Effector memory CD4-positive, alpha-beta T cell (primary cell): Measurements from ENCODE around the gene ASCC3.
"Not testable (repeated sequence)": the region's sequence is repeated elsewhere in the genome, so short reads cannot be mapped to it uniquely, and the experiment has no call there.

Experiments used
- DNase-seq, 3 donors: peaks; one replicate each; pipeline ENCODE4 v3.0.0-alpha.2; 2020
- H3K27ac ChIP-seq: 2 replicates; pipeline ENCODE4 v1.7.0; 2013; ENCODE audit warnings: mild to moderate bottlenecking, low read length, moderate library complexity; ENCODE audit not compliant: insufficient read depth, poor library complexity, severe bottlenecking
- H3K27me3 ChIP-seq: replicated peaks from 2 replicates; pipeline ENCODE4 v1.7.0; 2013; ENCODE audit warnings: mild to moderate bottlenecking, low read length; ENCODE audit not compliant: insufficient read depth, control insufficient read depth, poor library complexity, severe bottlenecking
- H3K36me3 ChIP-seq: 2 replicates; pipeline ENCODE4 v1.7.0; 2013; ENCODE audit warnings: mild to moderate bottlenecking, low read length, moderate library complexity; ENCODE audit not compliant: control insufficient read depth, insufficient read depth
- H3K4me1 ChIP-seq: 2 replicates; pipeline ENCODE4 v1.7.0; 2013; ENCODE audit warnings: low read length, mild to moderate bottlenecking; ENCODE audit not compliant: control insufficient read depth, insufficient read depth, poor library complexity, severe bottlenecking
- H3K4me3 ChIP-seq: 2 replicates; pipeline ENCODE4 v1.7.0; 2013; ENCODE audit warnings: low read length, low read depth, mild to moderate bottlenecking; ENCODE audit not compliant: insufficient read depth, poor library complexity, severe bottlenecking
- H3K9me3 ChIP-seq: 2 replicates; pipeline ENCODE4 v1.7.0; 2013; ENCODE audit warnings: mild to moderate bottlenecking, low read length, moderate library complexity; ENCODE audit not compliant: control insufficient read depth

ASCC3 gene

DNA sequence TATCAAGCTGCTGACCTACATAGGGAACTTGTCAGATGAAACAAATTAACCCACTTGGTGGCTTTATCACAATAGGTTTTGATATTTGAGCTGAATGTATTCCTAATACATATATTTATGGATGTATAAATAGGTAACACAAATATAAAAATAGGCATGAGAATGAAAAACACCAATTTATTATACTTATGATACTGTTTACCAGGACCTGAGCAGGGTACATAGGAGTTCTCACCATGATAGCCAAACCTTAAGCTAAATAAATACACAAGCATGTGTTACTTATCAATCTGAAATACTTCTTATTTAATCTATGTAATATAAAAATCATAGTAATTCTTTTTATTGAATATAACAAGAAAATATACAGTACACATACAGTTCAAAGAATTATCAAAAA, 25.0 kb downstream of the ASCC3 start:
- H3K4me3 ChIP-seq = no peak overlapping the region
- H3K27me3 ChIP-seq = no peaks in the 10 kb centered on the region
- peaks cover 12% of the 10 kb centered on the region for H3K36me3 ChIP-seq

DNA sequence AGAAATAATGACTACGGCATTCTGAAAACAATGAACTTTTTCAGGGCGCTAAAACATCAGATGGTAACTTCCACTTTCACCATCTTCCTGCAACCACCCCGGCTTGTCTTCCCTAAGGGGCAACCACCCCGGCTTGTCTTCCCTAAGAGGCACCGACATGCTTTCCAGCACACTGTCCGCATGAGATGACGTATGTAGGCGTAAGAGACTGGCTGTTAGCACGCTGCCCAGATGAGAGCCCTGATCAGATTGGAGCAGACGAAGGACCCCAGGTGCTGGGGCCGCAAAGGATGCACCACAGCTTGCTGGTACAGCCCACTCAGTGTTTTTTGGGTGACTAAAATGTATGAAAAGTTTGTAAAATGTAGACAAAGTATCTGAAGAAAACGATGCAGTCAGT, 29.3 kb downstream of the ASCC3 start:
- Histone ChIP-seq H3K36me3 (peaks cover under 1% of the 10 kb centered on the region), H3K4me3 (no peak overlapping the region), H3K27me3 (no peaks in the 10 kb centered on the region), H3K9me3 (peaks cover 4% of the 10 kb centered on the region), H3K4me1 (no peaks in the 10 kb centered on the region), H3K27ac (no peak overlapping the region)
- no peak for DNase-seq

More for the DNA sequence above, 25.0 kb downstream of the ASCC3 start:
- no peak overlapping the region for H3K27ac ChIP-seq
- peaks cover 6% of the 10 kb centered on the region for H3K9me3 ChIP-seq
- H3K4me1 ChIP-seq = no peaks in the 10 kb centered on the region
- no peak for DNase-seq

DNA sequence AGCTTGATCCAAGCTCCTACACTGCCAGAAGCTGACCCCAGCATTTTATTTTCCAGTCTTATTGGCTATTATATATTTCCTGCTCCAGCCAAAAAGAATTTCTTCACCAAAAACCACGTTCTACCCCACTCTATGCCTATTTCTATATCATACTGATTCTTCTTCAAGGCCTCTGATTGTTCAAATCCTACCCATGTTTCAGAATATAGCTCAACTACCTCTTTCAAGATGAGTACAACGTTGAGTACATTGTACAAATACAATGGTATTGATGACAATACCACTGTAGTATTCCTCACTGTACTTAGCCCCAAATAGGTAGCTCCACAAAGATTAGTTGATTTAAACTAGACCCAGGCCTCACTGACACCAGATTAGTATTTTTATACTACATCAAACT, 31.0 kb downstream of the ASCC3 start:
- H3K36me3 ChIP-seq = no peaks in the 10 kb centered on the region
- H3K4me3 ChIP-seq = no peak overlapping the region
- no peak overlapping the region for H3K27ac ChIP-seq
- no peaks in the 10 kb centered on the region for H3K4me1 ChIP-seq
- H3K27me3 ChIP-seq = no peaks in the 10 kb centered on the region
- no peak for DNase-seq
- no peaks in the 10 kb centered on the region for H3K9me3 ChIP-seq

DNA sequence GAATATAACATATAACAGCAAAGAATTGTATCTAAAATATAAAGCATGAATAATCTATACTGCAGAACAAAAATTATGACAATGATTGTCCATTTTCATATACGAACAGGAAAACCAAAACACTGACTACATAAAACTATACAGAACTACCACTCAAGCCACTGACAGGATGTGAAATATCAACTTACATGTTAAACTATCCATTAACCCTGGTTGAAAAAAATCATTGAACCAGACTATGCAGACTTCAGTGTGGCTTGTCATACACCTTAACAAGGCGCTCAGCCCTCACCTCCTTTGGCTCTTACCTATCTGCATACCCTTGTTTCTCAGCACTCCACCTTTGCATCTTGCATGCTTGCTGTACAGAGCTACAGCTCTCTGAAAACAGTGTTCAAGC, 34.9 kb downstream of the ASCC3 start:
- H3K9me3 ChIP-seq = no peaks in the 10 kb centered on the region

DNA sequence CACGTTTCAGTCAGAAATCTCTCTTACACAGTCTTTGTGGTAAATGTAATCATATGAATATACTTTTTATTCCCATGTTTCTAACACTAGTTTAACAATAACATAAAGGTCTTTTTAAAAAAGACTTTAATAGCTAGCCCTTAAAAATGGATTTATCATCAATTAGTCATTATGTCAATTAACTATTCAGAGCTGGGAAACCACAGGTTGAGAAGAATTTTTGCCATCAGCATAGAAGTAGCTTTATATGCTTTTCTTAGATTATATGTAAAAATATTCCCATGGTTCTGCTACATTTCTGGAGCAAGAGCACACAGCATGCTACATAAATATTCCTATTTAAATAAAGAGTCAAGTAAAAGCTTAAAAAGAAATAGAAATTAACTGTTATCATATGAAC, 35.5 kb downstream of the ASCC3 start:
- no peak overlapping the region for H3K27ac ChIP-seq
- H3K9me3 ChIP-seq = no peaks in the 10 kb centered on the region
- DNase-seq = no peak
- no peaks in the 10 kb centered on the region for H3K36me3 ChIP-seq
- no peaks in the 10 kb centered on the region for H3K27me3 ChIP-seq
- no peak overlapping the region for H3K4me3 ChIP-seq
- H3K4me1 ChIP-seq = no peaks in the 10 kb centered on the region

More for the DNA sequence above, 34.9 kb downstream of the ASCC3 start:
- no peaks in the 10 kb centered on the region for H3K36me3 ChIP-seq
- H3K4me1 ChIP-seq = no peaks in the 10 kb centered on the region
- no peaks in the 10 kb centered on the region for H3K27me3 ChIP-seq
- DNase-seq = no peak
- no peak overlapping the region for H3K27ac ChIP-seq
- H3K4me3 ChIP-seq = no peak overlapping the region

DNA sequence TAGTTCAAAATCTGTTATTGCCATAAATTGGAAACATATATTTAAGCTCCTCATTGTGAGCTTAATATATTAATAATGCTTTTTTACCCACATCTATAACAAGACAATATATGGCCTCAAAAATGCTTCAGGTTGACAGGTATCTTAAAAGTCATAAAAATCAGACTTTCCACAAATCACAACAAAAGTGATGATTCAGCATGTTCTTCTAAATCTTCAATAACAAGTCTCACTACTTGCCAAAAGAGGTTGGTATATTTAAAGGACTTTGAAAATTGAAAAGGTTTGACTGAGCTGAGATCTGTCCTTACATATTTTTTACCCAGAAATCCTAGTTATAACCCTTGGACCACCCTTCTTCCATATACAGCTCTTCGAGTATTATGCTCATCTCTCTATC, 41.7 kb downstream of the ASCC3 start:
- Histone ChIP-seq H3K27ac (no peak overlapping the region), H3K36me3 (no peaks in the 10 kb centered on the region), H3K4me1 (no peaks in the 10 kb centered on the region), H3K9me3 (no peaks in the 10 kb centered on the region), H3K27me3 (no peaks in the 10 kb centered on the region), H3K4me3 (no peak overlapping the region)
- DNase-seq = no peak

DNA sequence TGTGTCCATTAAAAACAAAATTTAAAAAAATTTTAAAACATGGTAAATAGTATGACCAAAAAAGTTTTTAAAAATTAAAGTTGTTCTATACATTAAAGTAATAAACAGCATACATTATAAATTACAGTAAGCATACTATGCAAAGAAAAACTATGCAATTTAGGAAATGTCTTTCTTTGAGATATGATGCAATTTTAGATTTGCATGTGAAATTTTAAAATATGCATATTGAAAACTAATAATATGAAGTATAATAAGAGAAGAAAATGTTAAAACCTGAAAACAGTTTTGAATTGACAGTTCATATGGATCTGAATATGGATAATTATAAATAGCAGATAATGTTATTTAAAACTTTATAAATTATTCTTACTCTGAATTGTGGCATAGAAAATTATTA, 43.1 kb downstream of the ASCC3 start:
- H3K27ac ChIP-seq = no peak overlapping the region
- H3K27me3 ChIP-seq = no peaks in the 10 kb centered on the region
- DNase-seq = no peak
- H3K4me3 ChIP-seq = no peak overlapping the region
- no peaks in the 10 kb centered on the region for H3K9me3 ChIP-seq
- H3K4me1 ChIP-seq = no peaks in the 10 kb centered on the region
- H3K36me3 ChIP-seq = no peaks in the 10 kb centered on the region

DNA sequence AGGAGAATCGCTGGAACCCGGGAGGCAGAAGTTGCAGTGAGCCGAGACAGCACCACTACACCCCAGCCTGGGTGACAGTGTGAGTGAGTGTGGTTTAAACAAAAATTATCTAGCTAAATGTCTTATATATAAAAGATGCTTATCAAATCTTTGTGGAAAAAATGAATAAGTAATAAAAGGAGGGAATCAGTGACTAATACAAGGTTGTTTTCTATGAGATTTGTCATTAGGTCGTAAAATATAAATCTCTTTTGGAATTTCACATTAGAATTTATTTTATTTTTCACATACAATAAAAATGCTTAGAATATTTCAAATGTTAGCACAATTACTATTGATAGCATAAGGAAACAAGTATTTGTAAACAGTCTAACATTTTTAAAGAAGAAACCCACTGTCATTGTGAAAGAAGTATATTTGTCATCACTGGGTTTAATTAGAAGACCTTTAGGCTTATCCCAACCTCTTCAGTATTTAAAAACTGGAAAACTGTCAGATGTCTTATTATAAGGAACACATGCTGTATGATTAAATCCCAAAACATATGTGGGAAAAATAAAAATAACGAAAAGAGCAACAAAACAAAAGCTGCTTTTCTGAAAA, 47.1 kb downstream of the ASCC3 start:
- H3K9me3 ChIP-seq = no peaks in the 10 kb centered on the region
- H3K27ac ChIP-seq = no peak overlapping the region
- H3K27me3 ChIP-seq = no peaks in the 10 kb centered on the region
- no peak overlapping the region for H3K4me3 ChIP-seq
- DNase-seq = no peak
- H3K36me3 ChIP-seq = no peaks in the 10 kb centered on the region
- H3K4me1 ChIP-seq = no peaks in the 10 kb centered on the region

DNA sequence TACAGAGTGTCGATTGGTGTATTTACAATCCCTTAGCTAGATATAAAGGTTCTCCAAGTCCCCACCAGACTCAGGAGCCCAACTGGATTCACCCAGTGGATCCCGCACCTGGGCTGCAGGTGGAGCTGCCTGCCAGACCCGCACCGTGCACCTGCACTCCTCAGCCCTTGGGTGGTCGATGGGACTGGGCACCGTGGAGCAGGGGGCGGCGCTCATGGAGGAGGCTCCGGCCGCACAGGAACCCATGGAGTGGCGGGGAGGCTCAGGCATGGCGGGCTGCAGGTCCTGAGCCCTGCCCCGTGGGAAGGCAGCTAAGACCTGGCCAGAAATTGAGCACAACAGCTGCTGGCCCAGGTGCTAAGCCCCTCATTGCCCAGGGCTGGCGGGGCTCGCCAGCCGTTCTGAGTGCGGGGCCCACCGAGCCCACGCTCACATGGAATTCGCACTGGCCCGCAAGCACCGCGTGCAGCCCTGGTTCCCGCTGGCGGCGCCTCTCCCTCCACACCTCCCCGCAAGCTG, 52.0 kb downstream of the ASCC3 start:
- not testable (repeated sequence) for DNase-seq, H3K36me3 ChIP-seq, H3K9me3 ChIP-seq

DNA sequence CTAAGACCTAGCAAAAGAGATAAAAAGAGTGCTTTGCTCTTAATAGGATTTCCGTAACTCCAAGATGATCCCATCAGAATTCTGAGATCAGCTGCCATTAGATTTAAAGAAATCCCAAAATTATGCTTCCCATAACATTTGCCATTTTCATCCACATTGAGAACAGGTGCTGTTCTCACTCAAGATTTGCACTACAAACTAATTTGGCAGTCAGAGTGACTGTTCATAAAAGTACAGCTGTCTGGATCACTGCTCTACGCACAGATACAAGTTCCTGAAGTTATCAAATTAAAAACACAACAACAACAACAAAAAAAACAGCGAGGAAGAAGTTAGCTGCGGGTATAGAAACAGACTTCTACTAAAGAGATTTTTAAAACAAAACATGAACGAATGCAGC, 58.1 kb downstream of the ASCC3 start:
- Histone ChIP-seq H3K4me1 (no peaks in the 10 kb centered on the region), H3K36me3 (no peaks in the 10 kb centered on the region), H3K4me3 (no peak overlapping the region), H3K27ac (no peak overlapping the region), H3K27me3 (no peaks in the 10 kb centered on the region), H3K9me3 (no peaks in the 10 kb centered on the region)
- DNase-seq = no peak

More for the DNA sequence above, 52.0 kb downstream of the ASCC3 start:
- H3K4me3 ChIP-seq, H3K27me3 ChIP-seq, H3K4me1 ChIP-seq, H3K27ac ChIP-seq: not testable (repeated sequence)
